CD4-positive, alpha-beta T cell (primary cell): ENCODE results near the gene GALNT11. TPM values are rescaled to one million over a fixed set of nuclear protein-coding genes. Genes with fewer than 3 reads are reported as not detected.
"Not testable (repeated sequence)": the region's sequence is repeated elsewhere in the genome, so short reads cannot be mapped to it uniquely, and the experiment has no call there.

ENCODE experiments used
- ATAC-seq: fragments of 200-7000 bp; cut with Tn5 transposase; one replicate; pipeline ENCODE4 v1.10.0; 2022; ENCODE audit warnings: mild to moderate bottlenecking; ENCODE audit not compliant: poor library complexity
- CTCF ChIA-PET: fragments of 350-600 bp; sonication (Branson Sonifier 250); formaldehyde crosslinking; loops from one replicate; lab custom pipeline; 2021; ENCODE audit warnings: antibody characterized with exemption, inconsistent platforms; lab: Charles Lee
- POLR2A ChIA-PET: fragments of 350-600 bp; sonication (Branson Sonifier 250); formaldehyde crosslinking; loops from one replicate; lab custom pipeline; 2021; ENCODE audit warnings: antibody characterized with exemption, inconsistent platforms; lab: Charles Lee
- DNase-seq, 14 experiments: peaks; one replicate each; pipeline ENCODE4 v3.0.0-alpha.2; 2013 to 2020; ENCODE audit warnings: mixed read lengths in 2 of 14
- H3K27ac ChIP-seq, 2 donors: one replicate each; pipeline versions ENCODE4 v1.5.1 to v1.7.0; 2013; ENCODE audit warnings: low read length in 2 of 2, low read depth in 1 of 2, mild to moderate bottlenecking in 1 of 2
- H3K27me3 ChIP-seq, 2 experiments: 1 replicate in 1 of 2; 2 replicates in 1 of 2; pipeline versions ENCODE4 v1.6.1 to v1.7.0; 2013; ENCODE audit warnings: low read length in 2 of 2, control low read depth in 1 of 2, mild to moderate bottlenecking in 1 of 2, moderate library complexity in 1 of 2; ENCODE audit not compliant: insufficient read depth in 2 of 2, control insufficient read depth in 1 of 2
- H3K36me3 ChIP-seq: one replicate; pipeline ENCODE4 v1.6.1; 2013; ENCODE audit warnings: low read length, control low read depth; ENCODE audit not compliant: insufficient read depth
- H3K4me1 ChIP-seq: one replicate; pipeline ENCODE4 v1.6.1; 2013; ENCODE audit warnings: low read length, control low read depth; ENCODE audit not compliant: insufficient read depth
- H3K4me3 ChIP-seq: one replicate; pipeline ENCODE4 v1.5.1; 2013; ENCODE audit warnings: mild to moderate bottlenecking, low read length, moderate library complexity
- H3K9me3 ChIP-seq, 2 experiments: 1 replicate in 1 of 2; 2 replicates in 1 of 2; pipeline versions ENCODE4 v1.6.1 to v1.7.0; 2013; ENCODE audit warnings: low read length in 2 of 2, mild to moderate bottlenecking in 2 of 2, control low read depth in 1 of 2, moderate library complexity in 1 of 2; ENCODE audit not compliant: control insufficient read depth in 1 of 2, insufficient read depth in 1 of 2
- H3K27ac Mint-ChIP-seq: one replicate; pipeline ENCODE4 v1.8.0; 2020; ENCODE audit warnings: mixed read lengths
- H3K27me3 Mint-ChIP-seq: one replicate; pipeline ENCODE4 v1.8.0; 2021; ENCODE audit warnings: mixed read lengths
- H3K36me3 Mint-ChIP-seq: one replicate; pipeline ENCODE4 v1.8.0; 2021; ENCODE audit warnings: low read depth, mixed read lengths
- H3K4me1 Mint-ChIP-seq: one replicate; pipeline ENCODE4 v1.8.0; 2021; ENCODE audit warnings: low read depth, mixed read lengths
- H3K4me3 Mint-ChIP-seq: one replicate; pipeline ENCODE4 v1.8.0; 2020; ENCODE audit warnings: mild to moderate bottlenecking, mixed read lengths
- H3K9me3 Mint-ChIP-seq: one replicate; pipeline ENCODE4 v1.8.0; 2020; ENCODE audit warnings: mixed read lengths
- CTCF ChIP-seq: fragments of 200-600 bp; IDR thresholded peaks from one replicate; pipeline ENCODE4 v1.8.0; 2022; ENCODE audit warnings: antibody characterized with exemption, mild to moderate bottlenecking
- intact Hi-C, 2 experiments: fragments of 100-400 bp; cut with DNase I in 1 of 2; cut with micrococcal nuclease in 1 of 2; formaldehyde crosslinking; loops; one replicate each; pipeline versions ENCODE4 v1.15.1 to v1.9.0; 2023 to 2025; cut with DNase I, micrococcal nuclease
- total RNA-seq, 174 experiments: library from RNA in 2 of 174; stranded (reverse) in 2 of 174; gene quantifications; one replicate each; pipeline ENCODE4 v1.2.3 and lab custom pipeline; 2021 to 2026

The GALNT11 gene
- total RNA-seq, 2 experiments from 2014 or later = 20.7 to 22.2 TPM

DNA sequence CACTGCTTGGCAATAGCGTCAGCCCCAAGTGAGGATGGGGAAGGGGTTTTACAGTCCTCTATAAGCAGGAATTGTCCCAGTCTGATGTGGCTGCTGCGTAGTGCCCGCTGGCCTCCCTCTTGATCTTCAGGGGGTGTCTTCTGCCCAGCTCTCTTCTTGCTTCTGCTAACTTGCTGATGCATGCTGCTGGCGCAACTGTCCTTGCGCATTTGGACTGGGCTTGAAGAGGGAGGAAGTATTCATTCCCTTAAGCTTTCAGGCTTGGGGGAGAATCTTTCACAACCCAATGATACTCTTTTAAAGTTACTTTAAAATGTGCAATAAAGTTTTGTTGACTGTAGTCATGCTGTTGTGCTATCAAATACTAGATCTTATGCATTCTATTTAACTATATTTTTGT is 10.3 kb downstream of the GALNT11 start:
- H3K36me3 Mint-ChIP-seq = peaks cover 93% of the 10 kb centered on the region
- POLR2A ChIA-PET = no interaction called here
- Histone ChIP-seq H3K4me3 (no peak overlapping the region), H3K27ac (no peak overlapping the region), H3K36me3 (no peaks in the 10 kb centered on the region), H3K4me1 (no peaks in the 10 kb centered on the region), H3K9me3 (peaks cover 17 to 30% of the 10 kb centered on the region in 2 experiments), H3K27me3 (no peaks in the 10 kb centered on the region)
- no peak overlapping the region for H3K4me3 Mint-ChIP-seq
- peaks cover 5% of the 10 kb centered on the region for H3K4me1 Mint-ChIP-seq
- TF ChIP-seq CTCF = no peak
- ATAC-seq (no peak), DNase-seq (no peak)
- no peak overlapping the region for H3K27ac Mint-ChIP-seq
- intact Hi-C loops = no loop called here
- no peaks in the 10 kb centered on the region for H3K27me3 Mint-ChIP-seq
- CTCF ChIA-PET = no interaction called here
- H3K9me3 Mint-ChIP-seq = peaks cover 5% of the 10 kb centered on the region

DNA sequence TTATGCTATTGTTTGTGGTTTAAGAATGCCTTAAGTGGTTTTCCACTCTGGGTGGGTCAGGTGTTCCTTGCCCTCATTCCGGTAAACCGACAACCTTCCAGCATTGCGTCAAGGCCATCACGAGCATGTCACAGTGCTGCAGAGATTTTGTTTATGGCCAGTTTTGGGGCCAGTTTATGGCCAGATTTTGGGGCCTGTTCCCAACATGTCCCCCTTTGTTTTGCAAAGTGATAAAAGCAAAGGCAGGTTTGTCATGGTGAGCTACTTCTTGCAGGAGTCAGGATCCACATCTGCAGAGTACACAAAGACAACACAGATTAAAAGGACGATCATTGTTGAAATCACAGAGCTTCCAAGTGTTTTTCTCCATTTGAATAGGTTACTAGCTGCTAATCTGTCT is 12.9 kb downstream of the GALNT11 start:
- H3K4me1 ChIP-seq, H3K27ac Mint-ChIP-seq, H3K4me3 ChIP-seq, intact Hi-C loops, H3K27me3 ChIP-seq, ATAC-seq, H3K36me3 ChIP-seq, CTCF ChIA-PET, DNase-seq, H3K4me1 Mint-ChIP-seq, H3K4me3 Mint-ChIP-seq, POLR2A ChIA-PET, H3K27ac ChIP-seq, H3K27me3 Mint-ChIP-seq: not testable (repeated sequence)
- Mint-ChIP-seq H3K9me3 (peaks cover 16% of the 10 kb centered on the region), H3K36me3 (peaks cover 90% of the 10 kb centered on the region)
- H3K9me3 ChIP-seq = peaks cover 22 to 30% of the 10 kb centered on the region in 2 experiments

- ATAC-seq, H3K27ac ChIP-seq, DNase-seq, H3K27me3 Mint-ChIP-seq, intact Hi-C loops, H3K4me1 ChIP-seq, H3K36me3 ChIP-seq, H3K27ac Mint-ChIP-seq, POLR2A ChIA-PET, H3K4me3 ChIP-seq, H3K27me3 ChIP-seq, H3K4me3 Mint-ChIP-seq, CTCF ChIA-PET: not testable (repeated sequence)
- peaks cover 16 to 29% of the 10 kb centered on the region in 2 experiments for H3K9me3 ChIP-seq
- Mint-ChIP-seq H3K4me1 (peaks cover 17% of the 10 kb centered on the region), H3K36me3 (peaks cover 86% of the 10 kb centered on the region), H3K9me3 (peaks cover 31% of the 10 kb centered on the region)
Observed at GRCh38 chr7:152043086-152043485, 17.6 kb downstream of the GALNT11 start.

- H3K4me1 ChIP-seq, H3K36me3 ChIP-seq, H3K27ac Mint-ChIP-seq, H3K4me3 ChIP-seq, H3K27ac ChIP-seq, ATAC-seq, CTCF ChIA-PET, H3K27me3 ChIP-seq, intact Hi-C loops, POLR2A ChIA-PET, DNase-seq, H3K27me3 Mint-ChIP-seq, H3K4me3 Mint-ChIP-seq: not testable (repeated sequence)
- Mint-ChIP-seq H3K36me3 (peaks cover 82% of the 10 kb centered on the region), H3K9me3 (peaks cover 31% of the 10 kb centered on the region), H3K4me1 (peaks cover 31% of the 10 kb centered on the region)
- peaks cover 12 to 15% of the 10 kb centered on the region in 2 experiments for H3K9me3 ChIP-seq
Observed at GRCh38 chr7:152044909-152045308, 19.4 kb downstream of the GALNT11 start.
